Fibroblast of gingiva (primary cell): ENCODE measurements around the gene C16orf96.

Experiments
- DNase-seq: peaks from one replicate; pipeline ENCODE4 v3.0.0-alpha.2; 2011; ENCODE audit warnings: low read depth

C16orf96 gene

GRCh38 chr16:4525634-4526277, 30.4 kb upstream of the C16orf96 start:
- no peak for DNase-seq

GRCh38 chr16:4529085-4530060, 26.8 kb upstream of the C16orf96 start:
- DNase-seq = no peak

GRCh38 chr16:4531811-4532210, 24.3 kb upstream of the C16orf96 start:
- no peak for DNase-seq

DNA sequence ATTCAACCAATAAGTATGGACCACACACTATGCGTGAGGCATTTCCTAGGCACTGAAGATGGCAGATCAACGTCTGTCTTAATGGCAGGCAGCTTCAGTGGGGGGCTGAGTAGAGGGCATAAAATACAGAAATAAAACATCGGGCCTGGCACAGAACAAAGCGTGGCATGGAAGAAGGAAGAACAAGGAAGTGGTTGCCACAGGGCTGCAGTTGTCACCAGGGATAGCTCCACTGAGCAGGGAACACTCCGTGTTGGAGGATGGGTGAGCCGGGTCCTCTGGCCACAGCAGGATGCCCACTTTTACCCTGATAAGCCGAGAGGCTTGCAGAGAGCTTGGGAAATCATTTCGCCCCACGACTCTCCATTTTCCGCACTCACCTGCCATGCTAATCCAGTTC, 23.9 kb upstream of the C16orf96 start:
- no peak for DNase-seq

DNA sequence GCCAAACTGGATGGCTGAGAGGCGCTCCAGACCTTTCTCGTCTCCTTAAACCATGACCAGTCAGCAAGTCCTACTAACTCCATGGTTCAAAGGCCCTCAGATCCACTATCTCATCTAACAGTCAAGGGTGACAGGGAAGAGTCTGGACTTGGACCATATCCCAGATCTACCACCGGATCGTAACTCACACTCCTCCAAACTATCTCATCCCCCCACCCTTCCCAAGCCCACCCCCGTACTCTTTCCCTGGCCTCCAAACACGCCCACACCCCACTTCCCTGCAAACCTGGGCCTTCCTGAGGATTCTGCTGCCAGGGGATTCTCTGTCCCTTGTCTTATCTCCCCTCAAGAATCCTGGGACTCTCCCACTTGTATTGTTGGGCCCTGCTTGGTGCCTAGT, 22.6 kb upstream of the C16orf96 start:
- DNase-seq = no peak

DNA sequence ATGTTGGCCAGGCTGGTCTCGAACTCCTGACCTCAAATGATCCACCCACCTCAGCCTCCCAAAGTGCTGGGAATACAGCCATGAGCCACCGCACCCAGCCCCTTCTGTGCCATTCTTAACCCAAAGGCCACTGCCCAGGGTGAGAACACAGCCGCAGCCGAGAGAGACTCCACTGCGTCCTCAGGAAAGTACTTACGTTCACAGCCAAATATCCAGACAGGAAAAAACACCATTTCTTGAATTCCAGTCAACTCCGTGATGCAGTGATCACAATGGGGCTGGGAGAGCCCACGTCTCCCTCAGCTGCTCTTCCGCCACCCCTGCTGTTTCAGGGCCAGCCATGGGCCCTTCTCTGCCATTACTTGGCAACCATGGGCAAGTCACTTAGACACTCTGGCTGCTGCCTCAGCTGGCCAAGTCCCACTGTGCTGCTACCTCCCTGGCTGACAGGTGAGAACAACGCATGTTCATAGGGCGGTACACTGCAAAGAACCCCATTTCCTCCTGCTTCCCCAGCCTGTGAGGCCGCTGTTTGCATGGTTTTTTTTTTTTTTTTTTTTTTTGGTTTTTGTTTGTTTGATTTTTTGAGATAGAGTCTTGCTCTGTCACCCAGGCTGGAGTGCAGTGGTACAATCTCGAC, 21.9 kb upstream of the C16orf96 start:
- DNase-seq = no peak

GRCh38 chr16:4535627-4536108, 20.5 kb upstream of the C16orf96 start:
- DNase-seq = no peak

- DNase-seq = no peak
Measured at GRCh38 chr16:4536391-4537106, 19.6 kb upstream of the C16orf96 start.

DNA sequence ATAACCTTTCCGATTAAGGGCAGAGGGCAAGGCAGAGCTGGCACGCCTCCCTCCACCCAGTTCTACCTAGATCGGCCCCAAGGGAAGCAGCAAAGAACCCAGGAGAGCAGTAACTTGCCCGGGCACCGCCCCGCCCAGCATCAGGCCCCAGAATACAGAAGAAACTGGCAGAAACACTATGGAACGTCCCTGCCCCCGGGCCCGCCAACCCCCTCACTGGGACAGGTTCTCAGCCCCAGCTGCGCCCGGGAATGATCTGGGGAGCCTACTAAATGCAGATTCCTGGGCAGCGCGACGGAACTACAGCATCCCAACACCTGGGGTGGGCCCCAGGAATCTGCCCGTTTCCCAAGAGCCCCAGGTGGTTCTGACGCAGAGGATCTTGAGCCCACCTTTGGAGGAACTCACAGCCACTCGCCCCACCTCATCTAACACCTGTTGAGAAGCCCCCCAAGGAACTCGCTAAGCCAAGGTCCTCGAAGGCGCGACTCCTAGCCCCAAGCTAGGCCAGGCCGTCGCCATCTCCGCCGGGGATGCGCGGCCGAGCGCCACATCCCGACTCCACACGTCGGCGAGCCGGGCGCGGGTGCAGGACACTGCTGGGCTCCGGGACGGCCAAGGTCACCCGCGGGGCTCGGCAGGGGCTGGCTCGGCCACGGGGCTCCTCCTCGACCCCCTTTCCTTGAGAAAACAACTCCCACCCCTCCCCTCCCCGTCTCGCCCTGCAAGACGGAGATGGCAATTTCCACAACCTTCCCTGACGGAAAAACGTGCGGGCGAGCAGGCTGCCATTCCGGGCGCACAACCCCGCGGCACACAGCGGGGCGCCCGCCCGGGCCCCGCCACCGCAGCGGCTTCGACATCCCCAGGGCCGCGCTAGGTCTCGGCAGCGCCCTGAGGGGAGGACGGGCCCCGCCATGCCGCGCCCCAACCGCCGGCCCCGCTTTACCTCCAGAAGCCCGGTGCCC, 18.5 kb upstream of the C16orf96 start:
- no peak for DNase-seq

GRCh38 chr16:4538350-4539235, 17.5 kb upstream of the C16orf96 start, which contains the start of gene CDIP1:
TSS of gene CDIP1 (minus strand) at chr16:4538773. CDS start at chr16:4514130, 24,643 bp downstream.
- peak; percentile 93 for DNase-seq

- DNase-seq = no peak
Measured at GRCh38 chr16:4539716-4540284, 16.3 kb upstream of the C16orf96 start.

DNA sequence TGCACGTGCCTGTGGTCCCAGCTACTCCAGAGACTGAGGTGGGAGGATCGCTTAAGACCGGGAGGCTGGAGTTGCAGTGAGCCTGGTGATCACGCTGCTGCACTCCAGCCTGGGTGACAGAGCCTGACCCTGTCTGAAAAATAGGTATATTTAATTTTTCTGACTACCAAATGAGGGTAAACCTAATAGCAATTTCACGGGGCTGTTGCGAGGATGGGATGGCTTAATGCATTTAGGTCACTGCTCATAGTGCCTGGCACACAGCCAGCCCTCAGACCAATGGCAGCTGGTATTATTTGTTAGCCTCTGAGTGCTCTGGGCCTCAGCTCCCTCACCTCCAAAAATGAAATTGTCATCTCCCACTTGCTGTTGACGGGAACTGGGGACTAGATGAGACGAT, 11.7 kb upstream of the C16orf96 start:
- DNase-seq = no peak

GRCh38 chr16:4548124-4548523, 8.0 kb upstream of the C16orf96 start:
- no peak for DNase-seq

GRCh38 chr16:4550591-4550990, 5.5 kb upstream of the C16orf96 start:
- DNase-seq = no peak

GRCh38 chr16:4552541-4552940, 3.6 kb upstream of the C16orf96 start:
- no peak for DNase-seq

GRCh38 chr16:4556580-4556979, 440 bp downstream of the C16orf96 start:
- no peak for DNase-seq

DNA sequence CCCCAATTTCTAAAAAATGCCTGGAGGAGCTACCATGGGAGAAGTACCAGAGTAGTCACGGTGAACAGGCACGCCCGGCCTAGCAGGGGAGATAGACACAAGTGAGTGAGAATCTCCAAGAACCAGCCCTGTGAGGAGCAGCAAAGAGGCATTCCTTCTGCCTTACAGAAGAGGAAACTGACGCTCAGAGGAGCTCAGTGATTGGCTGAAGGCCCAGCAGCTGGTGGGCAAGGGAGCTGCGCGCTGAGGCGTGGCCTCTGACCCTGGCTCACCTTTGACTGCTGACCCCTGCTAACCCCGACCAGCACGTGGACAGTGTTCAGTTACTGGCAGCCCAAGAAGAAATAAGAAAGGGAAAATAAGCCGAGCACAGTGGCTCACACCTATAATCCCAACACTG, 1.8 kb downstream of the C16orf96 start:
- DNase-seq = no peak

DNA sequence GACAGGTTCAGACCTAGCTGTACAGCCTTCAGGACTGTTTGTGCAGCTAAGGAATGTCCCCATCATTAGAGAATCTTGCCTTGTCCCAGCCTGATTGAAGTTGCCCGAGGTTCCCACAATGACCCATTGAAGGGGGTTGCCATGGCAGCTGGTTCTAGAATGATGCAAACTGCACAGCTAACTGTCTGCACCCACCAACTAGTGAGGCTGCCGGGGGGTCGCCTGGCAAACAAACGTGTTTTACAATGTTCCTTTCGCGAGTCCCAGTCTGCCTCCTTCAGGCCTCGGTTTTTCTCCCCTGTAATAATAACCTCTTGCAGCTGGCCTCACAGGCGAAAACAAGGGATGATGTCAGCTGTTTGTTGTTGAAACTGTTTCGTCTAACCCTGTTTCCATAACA, 5.5 kb downstream of the C16orf96 start:
- DNase-seq = no peak

GRCh38 chr16:4564661-4565267, 8.6 kb downstream of the C16orf96 start:
- no peak for DNase-seq
